Inferior parietal cortex (tissue), 1 donor: Measurements from ENCODE around the gene CNFN.

ENCODE experiments used
- DNase-seq: peaks from one replicate; pipeline ENCODE4 v3.0.0-alpha.2; 2016; ENCODE audit errors: extremely low spot score

Gene CNFN

GRCh38 chr19:42409477-42409876 lies 19.4 kb upstream of the CNFN start:
- no peak for DNase-seq

DNA sequence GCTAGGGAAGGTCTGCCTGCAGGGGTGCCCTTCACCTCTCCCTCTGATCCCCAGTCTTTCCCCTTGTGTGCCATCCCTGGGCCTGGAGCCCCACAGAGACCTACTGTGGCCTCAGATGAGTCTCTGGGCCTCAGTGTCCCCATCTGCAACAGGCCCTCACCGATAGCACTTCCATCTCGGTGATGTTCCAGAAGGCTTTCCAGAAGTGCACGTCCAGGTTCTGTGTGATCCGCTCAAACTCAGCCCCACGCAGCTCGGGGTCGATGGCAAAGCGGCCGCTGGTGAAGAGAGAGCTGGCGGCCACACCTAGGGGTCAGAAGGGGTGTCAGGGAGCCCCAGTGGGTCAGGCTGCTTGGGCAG lies 17.7 kb upstream of the CNFN start:
- no peak for DNase-seq

- DNase-seq: no peak
Observed at GRCh38 chr19:42407085-42407815, 17.2 kb upstream of the CNFN start.

DNA sequence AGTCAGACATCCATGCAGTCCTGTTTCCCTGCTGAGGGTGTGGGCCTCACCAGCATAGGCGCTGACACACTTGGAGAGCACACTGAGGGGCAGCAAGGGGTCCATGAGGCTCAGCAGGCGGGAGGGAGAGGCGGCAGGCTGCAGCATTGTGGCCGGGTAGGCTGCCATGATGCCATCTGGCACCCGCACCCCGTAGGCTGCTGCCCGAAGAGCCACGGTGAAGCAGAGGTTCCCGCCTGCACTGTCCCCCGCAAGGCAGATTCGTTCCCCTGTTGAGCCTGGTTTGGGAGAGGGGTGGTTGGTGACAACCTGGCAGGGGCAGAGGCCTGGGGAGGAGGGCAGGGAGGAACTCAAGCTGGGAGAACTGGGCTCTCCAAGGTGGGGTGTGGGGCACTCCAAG lies 16.0 kb upstream of the CNFN start:
- DNase-seq: no peak

DNA sequence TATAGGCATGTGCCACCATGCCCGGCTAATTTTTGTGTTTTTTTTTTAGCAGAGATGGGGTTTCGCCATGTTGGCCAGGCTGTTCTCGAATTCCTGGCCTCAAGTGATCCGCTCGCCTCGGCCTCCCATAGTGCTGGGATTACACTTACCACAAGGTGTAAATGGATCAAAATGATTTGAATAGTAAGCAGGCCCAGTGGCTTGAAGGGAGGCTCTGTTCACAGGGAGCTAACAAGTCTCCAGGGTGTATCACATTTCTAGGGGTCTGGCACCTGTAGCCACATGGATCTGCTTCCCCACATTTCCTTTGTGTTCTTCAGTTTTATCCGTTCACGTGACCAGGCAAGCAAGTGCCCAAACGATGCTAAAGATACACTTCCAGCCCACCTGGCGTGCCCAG lies 13.5 kb upstream of the CNFN start:
- DNase-seq: no peak

GRCh38 chr19:42402376-42403116 lies 12.4 kb upstream of the CNFN start:
- no peak for DNase-seq

DNA sequence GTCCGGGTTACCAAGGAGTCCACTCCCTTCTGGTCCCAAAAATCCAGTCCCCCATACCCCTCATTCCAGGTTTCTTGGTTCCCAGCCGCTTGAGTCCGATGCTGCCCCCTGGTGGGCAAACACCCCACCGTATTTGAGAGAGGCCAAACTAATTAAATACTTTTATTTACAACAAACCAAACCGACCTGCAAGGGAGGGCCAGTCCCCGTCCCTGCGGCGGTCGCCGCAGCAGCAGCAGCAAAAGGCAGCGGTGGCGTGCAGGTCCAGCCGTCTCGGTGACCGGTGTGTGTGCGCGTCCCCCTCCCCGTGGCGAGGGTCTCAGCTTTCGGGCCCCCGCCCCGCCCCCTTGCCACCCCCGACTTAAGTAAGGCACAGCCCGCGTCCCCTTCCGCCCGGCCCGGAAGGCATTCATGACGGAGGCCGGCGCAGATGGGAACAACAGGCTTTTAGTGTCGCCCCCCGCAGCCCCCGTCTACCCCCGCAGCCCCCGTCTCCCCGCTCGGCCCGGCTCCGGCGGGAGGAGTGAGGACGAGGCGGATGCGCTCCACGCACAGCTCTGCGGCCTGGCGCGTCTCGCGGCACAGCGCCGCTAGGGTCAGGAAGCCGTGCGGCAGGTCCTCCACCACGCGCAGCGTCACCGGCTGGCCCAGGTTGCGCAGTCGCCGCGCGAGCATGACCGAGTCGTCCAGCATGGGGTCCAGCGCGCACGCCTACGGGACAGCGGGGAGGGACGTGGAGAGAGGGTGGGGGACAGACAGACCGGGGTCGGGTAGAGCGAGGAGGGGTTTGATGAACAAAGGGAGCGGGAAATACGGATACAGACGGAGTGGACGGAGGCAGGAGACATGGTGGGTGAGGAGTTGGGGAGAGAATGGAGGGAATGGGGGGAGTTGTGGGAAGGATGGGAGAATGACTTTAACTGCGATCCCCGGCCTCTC lies 11.5 kb upstream of the CNFN start:
- peak; percentile 84 for DNase-seq

- no peak for DNase-seq
Observed at GRCh38 chr19:42400404-42400803, 10.3 kb upstream of the CNFN start.

DNA sequence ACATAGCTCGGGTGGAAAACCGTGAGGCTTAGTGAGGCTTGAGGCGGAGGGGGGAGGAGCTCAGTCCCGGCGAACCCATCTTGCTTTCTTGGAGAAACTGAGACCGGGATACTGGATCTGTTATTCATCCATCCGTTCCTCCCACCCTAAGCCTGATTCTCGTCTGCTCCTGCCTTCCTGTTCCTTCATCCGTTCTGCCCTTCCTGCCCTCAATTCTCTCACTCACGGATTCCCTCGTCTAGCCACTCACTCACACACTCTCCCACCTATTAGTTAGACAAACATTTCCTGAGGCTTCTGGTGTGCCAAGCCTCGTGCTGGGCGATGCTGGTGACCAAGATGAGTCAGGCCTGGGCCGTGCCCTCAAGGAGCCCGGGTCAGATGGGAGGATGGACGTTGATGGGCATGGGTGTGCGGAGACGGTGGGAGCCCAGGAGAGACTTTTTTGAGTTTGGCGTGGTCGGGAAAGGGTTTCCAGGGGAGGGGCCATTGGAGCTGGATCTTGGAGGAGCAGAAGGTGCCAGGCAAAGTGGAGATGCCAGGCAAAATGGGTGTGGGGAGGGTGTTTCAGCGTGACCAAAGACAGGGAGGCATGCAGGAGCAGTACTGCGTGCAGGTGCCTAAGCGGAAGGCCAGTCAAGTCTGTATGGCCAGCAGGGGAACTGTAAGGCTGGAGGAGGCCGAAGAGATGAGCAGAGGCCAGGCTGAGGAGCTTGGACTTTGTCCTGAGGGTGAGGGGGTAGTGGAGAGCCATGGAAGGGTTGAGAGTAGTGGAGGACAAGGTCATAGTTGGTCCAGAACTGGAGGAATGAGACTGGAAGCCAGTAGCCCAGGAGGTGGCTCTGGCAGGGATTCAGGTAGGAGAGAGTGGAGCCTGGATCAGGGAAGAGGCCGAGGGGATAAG lies 7.4 kb upstream of the CNFN start:
- no peak for DNase-seq

- peak; percentile 99 for DNase-seq
Observed at GRCh38 chr19:42396381-42397262, 6.5 kb upstream of the CNFN start.

- DNase-seq: no peak
Observed at GRCh38 chr19:42394751-42395150, 4.7 kb upstream of the CNFN start.

DNA sequence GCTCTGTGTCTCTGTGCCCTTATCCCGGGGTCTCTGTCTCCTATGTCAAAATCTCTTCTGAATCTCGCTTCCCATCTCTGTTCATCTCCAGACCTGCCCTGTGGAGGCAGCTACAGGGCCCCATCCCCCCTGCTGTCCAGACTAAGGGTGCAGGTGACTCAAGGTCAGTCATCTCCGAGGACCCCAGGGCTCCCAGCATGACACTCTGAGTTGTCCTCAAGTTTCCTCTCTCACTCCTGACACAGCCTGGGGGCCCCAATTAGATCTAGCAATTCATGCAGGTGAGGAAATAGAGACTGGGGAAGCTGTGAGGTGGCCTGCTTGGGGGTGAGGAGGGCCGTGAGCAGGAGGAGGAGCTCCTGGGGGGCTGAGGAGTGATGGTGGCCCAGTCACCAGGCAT lies 2.1 kb upstream of the CNFN start:
- DNase-seq: no peak

DNA sequence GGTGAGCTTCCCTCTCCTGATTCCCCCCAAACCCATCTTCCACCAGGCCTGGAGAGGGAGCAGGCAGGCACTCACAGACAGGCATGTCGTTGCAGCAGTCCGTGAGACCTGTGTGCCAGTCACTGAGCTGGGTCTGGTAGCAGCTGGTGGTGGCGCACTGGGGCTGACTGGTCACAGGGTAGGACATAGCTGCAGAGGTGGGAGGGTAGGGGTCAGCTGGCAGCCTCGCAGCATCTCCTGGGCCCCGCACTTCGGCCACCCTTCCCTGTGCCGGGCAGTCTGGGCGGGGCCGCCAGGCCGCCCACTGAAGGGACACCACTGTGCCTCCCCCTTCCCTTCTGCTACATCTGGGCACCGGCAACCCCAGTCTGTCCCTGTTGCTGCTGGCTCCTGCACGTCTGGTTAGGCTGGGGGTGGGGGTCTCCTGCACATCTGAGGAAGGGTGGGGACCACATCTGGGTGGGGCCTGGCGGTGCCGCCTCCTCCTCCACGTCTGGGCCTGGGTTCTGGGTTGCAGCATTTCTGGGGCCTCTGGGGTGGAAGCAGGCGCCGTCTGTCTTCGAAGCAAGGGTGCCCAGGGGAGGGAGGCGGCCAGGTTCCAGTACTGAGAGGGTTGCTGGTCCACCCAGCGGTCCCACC lies 1.1 kb downstream of the CNFN start:
- no peak for DNase-seq

DNA sequence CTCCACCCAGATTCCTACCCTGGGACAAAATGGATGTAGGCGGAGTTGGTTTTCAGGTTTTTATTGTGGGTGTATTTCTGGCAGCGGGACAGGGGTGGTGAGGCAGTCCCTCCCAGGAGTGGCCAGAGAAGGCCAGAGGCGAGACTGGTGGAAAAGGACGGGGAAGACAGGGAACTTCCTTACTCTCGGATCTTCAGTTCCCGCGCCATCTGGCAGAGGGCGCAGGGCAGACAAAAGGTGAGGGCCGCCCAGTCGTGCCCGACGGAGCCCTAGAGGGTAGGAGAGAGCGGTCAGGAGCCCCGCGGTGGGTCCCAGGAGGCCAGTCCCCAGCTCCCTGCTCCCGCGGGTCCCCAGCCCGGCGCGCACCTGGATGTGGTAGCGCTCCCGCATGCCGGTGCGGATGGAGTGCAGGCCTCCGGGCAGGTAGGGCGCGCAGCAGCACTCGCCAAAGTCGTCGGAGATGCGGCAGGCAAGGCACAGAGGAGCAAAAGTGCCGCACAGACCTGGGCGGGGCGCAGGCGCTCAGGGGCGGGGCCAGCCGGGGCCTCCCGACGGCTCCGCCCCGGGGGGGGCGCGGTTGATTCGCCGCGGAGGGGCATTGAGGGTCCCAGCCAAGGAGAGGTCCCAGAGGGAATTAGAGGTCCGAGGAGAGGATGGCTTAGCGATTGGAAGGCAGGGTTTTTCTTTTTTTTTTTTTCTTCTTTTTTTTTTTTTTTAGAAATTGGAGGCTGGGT lies 3.0 kb downstream of the CNFN start:
- DNase-seq: no peak

DNA sequence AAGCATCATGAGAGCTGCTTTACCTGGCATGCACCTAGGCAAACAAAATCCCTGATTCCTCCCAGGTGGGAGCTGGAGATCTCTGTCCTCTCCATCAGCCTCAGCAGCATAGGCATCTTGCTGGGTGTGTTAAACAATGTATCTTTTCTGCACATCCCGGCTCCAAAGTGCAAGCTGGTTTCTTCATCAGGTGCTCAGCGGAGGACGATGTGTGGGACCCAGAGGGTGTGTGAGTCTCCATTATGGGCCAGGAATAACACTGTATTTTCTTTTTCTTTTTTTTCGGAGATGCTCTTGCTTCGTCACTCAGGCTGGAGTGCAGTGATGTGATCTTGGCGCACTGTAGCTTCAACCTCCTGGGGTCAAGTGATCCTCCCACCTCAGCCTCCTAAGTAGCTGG lies 9.9 kb downstream of the CNFN start:
- DNase-seq: no peak

- no peak for DNase-seq
Observed at GRCh38 chr19:42378225-42379215, 11.6 kb downstream of the CNFN start.

DNA sequence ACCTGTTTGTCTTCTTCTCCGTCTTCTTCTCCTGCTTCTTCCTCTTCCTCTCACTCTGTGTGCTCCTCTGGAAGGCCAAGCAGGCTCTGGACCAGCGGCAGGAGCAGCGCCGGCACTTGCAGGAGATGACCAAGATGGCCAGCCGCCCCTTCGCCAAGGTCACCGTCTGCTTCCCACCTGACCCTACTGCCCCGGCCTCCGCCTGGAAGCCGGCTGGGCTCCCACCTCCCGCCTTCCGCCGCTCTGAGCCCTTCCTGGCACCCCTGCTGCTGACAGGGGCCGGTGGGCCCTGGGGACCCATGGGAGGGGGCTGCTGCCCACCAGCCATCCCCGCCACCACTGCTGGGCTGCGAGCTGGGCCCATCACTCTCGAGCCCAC lies 13.9 kb downstream of the CNFN start:
- DNase-seq: no peak
